AG09319 (cell line): ENCODE data around the gene SLC5A4.
"Not testable (repeated sequence)": the region's sequence is repeated elsewhere in the genome, so short reads cannot be mapped to it uniquely, and the experiment has no call there.

Experiments
- DNase-seq: peaks from one replicate; pipeline ENCODE4 v3.0.0-alpha.2; 2010; ENCODE audit warnings: low read depth; ENCODE audit errors: extremely low read depth
- TF ChIP-seq, protein P1 (sequence below): IDR thresholded peaks from 2 replicates; pipeline ENCODE4 v1.5.1; 2011; ENCODE audit warnings: low read depth, mild to moderate bottlenecking, inconsistent platforms, low read length, moderate library complexity

The SLC5A4 gene

DNA sequence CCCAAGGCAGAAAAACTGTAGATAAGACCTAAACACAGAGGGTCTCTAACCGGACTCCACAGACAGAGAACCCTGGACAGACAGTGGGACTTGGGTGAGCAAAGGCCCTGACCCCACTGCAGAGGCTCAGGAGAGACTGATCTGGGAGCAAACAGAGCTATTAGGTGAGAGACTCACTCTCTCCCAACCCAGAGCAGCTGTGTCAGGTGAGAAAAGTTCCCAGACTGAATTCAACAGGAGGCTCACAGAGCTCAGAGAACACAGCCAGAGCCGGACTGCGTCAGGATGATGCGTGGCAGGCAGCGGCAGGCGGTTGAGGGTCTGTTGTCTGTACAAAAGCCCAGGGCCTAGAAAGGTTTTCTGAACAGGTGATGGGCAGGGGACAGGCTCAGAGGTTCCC, 55.8 kb downstream of the SLC5A4 start:
- TF ChIP-seq, protein P1, sequence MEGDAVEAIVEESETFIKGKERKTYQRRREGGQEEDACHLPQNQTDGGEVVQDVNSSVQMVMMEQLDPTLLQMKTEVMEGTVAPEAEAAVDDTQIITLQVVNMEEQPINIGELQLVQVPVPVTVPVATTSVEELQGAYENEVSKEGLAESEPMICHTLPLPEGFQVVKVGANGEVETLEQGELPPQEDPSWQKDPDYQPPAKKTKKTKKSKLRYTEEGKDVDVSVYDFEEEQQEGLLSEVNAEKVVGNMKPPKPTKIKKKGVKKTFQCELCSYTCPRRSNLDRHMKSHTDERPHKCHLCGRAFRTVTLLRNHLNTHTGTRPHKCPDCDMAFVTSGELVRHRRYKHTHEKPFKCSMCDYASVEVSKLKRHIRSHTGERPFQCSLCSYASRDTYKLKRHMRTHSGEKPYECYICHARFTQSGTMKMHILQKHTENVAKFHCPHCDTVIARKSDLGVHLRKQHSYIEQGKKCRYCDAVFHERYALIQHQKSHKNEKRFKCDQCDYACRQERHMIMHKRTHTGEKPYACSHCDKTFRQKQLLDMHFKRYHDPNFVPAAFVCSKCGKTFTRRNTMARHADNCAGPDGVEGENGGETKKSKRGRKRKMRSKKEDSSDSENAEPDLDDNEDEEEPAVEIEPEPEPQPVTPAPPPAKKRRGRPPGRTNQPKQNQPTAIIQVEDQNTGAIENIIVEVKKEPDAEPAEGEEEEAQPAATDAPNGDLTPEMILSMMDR, result no peak
- DNase-seq, result no peak

DNA sequence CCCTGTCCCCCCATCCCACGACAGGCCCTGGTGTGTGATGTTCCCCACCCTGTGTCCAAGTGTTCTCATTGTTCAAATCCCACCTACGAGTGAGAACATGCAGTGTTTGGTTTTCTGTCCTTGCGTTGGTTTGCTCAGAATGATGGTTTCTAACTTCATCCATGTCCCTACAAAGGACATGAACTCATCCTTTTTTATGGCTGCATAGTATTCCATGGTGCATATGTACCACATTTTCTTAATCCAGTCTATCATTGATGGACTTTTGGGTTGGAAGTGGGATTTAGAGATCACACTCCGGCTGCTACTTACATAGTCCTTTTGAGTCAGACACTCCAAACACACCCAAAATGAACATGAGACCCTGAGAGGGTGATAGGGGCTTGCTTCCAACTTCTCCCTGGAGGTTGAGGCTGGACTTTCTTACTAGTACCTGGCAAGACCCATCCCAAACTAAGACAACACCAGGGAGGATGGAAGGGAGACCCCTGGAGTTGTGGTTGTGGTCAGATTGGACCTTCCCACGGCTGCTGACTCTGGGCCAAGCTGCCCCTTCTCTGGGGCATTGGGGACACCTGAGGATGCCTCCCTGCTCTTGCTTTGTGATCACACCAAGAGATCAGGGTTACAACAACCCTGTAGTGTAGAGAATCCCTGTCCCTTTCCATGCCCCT, 57.5 kb downstream of the SLC5A4 start:
- not testable (repeated sequence) for DNase-seq

DNA sequence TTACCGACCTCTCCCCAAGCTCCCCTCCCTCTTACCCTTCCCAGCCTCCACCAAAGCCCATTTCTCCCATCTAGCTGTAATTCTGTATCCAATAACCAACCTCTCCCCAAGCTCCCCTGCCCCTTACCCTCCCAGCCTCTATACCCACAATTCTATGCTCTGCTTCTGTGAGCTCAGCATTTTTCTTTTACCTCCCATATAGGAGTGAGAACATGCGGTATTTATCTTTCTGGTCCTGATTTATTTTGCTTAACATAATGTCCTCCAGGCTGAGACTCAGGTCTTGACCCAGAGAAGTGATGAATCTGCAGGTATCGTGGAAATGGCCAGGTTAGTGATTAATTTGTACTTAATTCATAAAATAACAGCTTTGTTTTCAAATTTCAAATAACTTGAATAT, 59.2 kb downstream of the SLC5A4 start:
- not testable (repeated sequence) for DNase-seq

DNA sequence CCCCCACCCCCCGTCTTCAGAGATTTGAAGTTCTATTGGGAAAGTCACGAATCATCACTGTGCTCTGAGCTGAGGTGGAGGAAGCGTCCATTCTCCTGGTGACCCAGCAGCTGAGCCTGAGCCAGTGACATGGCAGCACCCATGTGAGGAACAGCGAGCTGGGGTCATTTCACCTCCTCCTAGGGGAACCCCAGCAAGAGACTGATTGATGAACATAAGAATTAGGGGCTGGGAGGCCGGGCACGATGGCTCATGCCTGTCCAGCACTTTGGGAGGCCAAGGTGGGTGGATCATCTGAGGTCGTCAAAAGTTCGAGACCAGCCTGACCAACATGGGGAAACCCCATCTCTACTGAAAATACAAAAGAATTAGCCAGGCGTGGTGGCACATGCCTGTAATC, 61.8 kb downstream of the SLC5A4 start:
- DNase-seq, result not testable (repeated sequence)

DNA sequence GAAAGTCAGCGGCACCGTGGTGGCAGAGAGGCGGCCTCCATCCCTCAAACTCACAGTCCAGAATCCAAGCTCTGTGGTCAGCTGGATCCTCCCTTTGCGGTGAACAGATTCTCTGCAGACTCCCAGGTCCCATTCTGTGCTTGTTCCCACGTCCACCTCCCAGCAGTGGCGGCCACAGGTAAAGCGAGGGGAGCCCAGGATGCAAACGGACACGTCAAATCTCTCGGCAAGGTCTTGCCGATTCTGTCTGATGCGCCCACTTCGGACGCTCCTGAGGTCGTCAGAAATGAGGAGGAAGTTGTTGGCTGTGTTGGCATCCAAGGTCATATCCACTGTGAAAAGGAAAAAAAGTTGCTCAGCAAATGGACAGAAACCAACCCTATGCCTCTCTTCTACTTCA, 64.1 kb downstream of the SLC5A4 start:
- not testable (repeated sequence) for DNase-seq

DNA sequence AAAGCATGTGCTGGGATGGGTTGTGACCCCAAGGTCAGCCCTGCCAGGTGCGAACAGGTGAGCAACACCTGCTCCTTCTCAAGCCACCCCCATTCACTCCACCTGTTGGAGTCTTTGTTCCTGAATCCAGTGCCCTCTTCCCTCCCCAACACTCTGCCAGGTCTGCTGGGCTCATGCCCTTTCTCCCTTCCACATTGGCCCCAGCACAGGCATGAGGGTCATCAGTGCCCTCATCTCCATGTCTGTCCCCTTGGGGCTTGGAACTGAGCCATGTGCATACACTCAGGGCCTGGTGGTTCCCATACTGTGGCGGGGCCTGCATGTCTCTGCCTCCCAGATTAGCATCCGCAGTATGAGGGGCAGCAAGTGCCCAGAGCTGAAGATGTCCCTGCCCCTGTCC, 69.3 kb downstream of the SLC5A4 start:
- no peak for DNase-seq

DNA sequence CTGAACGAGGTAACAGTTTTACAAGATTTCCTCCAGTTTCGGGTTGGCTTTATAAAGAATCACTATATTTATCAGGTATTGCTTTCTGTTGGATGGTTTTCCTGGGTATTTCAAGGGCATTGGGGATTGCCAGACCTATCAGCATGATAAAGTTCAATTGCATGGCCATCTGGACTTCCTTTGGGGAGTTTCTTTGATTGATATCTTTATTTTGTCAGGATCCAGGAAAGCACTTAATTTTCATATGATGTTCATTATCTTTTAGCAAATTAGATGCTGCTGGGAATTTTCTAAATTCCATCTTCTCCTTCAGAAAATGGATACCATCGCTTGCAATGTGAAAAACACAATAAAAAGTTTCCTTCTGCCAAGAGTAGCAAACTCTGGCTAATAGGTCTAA, 71.5 kb downstream of the SLC5A4 start:
- TF ChIP-seq, protein P1, result no peak
- no peak for DNase-seq

More for the DNA sequence above, 69.3 kb downstream of the SLC5A4 start:
- TF ChIP-seq, protein P1, result no peak

DNA sequence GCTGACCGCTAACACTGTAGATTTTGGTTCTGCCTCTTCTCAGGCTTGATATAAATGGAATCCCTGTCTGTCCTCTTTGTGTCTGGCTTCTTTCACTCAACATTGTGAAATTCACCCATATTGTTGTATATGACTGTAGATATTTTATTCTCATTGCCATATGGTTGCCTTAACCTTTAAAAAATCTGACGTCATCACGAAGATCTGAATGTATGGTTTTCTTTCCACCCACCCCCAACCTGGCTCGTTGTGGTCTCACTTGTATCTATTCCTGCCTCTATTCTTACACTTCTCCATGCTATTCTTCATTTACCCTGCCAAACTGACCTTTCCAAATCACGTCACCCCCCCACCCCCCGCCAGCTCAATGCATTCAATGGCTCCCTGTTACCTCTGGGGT, 74.1 kb downstream of the SLC5A4 start:
- TF ChIP-seq, protein P1, result no peak
- DNase-seq, result no peak

DNA sequence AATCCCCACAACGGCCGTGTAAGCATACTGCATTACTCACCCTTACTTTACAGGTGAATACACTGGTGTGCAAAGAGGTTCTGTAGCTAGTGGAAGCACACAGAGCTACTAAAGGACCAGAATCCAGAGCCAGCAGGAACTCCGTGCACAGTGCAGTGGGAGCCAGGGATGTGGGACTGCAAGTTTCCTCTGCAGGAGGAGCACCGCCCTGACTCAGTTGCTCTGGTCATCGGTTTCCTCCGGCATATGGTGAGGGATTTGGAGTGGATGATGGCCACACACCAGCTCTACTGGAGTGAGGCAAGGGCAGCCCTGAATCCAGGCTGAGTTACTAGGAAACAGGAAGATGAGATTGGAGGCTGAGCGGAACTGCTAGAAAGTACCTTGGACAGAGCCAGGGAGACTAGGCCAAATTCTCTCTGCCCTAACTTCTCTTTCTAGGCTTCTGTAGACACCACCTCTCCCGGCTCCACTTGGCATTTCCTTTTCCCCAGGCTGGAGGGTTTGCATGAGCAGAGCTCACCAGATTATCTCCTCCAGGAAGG, 77.9 kb downstream of the SLC5A4 start:
- TF ChIP-seq, protein P1, result no peak
- no peak for DNase-seq
